NCI-H748 (cell line): ENCODE measurements around the gene PNLIPRP3.
A peak's percentile ranks its signal among the peaks of the same experiment; 100 is the strongest.

Experiments
- DNase-seq: peaks from one replicate; lab custom pipeline; 2025; ENCODE audit not compliant: unreplicated experiment; lab: John Stamatoyannopoulos, UW

PNLIPRP3 gene

DNA sequence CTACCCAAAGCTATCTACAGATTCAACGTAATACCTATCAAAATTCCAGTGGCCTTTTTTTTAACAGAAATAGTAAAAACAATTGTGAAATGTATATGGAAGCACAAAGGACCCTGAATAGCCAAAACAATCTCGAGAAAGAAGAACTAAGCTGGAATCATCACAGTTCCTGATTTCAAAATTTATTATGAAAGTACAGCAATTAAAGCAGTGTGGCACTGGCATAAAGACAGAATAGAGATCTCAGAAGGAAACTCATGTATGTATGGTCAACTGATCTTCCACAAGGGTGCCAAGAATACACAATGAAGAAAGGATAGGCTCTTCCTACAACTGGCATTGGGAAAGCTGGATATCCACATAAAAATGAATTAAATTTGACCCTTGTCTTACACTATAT is 23.2 kb downstream of the PNLIPRP3 start:
- DNase-seq, result no peak

DNA sequence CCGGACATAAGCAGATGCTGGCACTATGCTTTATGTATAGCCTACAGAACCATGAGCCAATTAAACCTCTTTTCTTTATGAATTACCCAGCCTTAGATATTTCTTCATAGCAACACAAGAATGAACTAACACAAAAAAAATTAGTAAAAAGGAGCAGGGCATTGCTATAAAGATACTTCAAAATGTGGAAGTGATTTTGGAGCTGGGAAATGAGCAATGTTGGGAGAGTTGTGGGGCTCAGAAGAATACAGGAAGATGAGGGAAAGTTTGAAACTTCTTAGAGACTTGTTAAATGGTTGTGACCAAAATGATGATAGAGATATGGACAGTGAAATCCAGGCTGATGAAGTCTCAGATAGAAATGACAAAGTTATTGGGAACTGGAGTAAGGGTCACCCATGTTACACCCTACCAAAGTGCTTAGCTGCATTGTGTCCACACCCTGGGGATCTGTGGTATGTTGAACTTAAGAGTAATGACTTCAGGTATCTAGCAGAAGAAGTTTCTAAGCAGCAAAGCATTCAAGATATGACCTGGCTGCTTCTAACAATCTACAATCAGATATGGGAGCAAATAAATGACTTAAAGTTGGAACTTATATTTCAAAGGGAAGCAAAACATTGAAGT is 24.2 kb downstream of the PNLIPRP3 start:
- DNase-seq, result no peak

DNA sequence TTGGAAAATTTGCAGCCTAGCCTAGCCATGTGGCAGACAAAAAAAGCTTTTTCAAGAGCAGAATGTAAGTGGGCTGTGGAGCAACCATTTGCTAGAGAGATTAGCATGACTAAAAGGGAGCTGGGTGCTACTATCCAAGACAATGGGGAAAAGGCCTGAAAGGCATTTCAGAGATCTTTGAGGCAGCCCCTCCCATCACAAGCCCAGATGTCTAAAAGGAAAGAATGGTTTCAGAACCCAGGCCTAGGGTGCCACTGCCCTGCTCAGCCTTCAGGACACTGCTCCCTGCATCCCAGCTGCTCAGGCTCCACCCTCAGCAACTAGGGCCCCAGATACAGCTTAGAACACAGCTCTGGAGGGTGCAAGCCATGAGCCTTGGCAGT is 24.7 kb downstream of the PNLIPRP3 start:
- DNase-seq, result peak; percentile 0

DNA sequence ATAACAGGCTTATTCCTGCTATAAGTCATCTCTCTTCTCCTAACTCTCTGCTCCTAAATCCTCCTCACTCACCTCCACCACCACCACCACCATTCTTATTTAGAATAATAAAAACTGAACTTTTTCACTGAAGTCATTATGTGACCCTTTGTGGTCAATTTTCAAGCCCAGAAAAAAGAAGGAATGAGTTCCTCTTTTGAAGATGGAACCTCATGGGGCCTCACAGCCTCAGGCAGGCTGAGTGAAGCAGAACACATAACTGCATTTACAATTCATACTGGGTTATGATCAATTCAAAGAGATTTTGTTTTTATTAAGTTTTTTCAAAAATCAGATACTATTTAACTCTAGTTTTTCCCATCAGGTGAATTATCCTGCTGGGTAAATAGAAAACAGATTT is 29.8 kb downstream of the PNLIPRP3 start:
- DNase-seq, result no peak

DNA sequence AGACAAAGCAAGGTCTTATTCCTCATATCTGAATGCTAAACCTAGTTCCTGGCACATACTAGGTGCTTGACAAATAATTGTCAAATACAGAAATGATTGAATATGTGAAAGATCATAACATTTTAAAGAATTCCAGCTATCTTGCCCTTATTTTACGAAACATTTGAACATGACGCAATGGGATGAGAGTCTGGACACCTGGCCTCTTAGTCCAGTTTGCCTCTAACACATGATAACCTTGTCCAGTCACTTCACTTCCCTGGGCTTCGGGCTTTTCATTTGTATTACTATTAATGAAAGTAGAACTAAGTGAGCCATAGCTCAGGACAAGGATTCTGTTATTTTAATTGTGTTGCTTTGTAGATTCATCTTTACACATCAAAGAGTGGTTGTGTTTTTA is 32.6 kb downstream of the PNLIPRP3 start:
- no peak for DNase-seq

DNA sequence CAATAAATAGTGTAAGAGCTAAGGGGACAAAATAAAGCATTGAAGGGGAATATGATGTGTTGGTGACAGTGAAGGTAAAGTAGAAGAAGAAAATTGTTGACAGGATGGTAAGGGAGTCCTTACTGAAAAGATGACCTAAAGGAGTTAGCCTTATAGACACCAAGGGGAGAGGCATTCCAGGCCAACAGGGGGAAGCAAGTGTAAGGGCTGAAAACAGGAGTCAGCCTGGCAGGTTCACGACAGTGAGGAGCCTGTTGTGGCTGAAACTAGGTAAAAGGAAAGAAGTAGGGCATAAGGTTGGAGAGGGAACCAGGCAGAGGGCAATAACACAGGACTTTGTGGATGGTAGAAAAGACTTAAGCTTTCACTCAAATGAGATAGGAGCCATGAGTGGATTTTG is 34.0 kb downstream of the PNLIPRP3 start:
- DNase-seq, result no peak

DNA sequence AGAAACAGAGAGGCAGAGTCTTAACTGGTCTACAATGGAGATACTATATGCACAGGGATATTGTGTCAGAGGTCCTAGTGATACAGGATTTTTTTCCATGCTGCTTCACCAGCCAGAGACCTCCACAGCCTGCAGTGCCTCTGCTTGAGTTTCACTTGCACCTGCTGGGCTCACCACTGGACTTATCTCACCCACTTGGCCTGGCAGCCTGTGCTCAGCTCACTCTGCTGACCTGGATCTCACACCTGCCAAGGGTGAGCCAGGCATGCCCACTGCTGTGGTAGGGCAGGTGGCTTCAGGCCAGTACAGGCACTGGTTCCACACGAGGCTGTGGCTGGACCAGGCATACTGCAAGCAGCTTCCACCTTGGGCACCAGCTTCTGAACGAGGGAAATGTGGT is 36.6 kb downstream of the PNLIPRP3 start:
- no peak for DNase-seq

DNA sequence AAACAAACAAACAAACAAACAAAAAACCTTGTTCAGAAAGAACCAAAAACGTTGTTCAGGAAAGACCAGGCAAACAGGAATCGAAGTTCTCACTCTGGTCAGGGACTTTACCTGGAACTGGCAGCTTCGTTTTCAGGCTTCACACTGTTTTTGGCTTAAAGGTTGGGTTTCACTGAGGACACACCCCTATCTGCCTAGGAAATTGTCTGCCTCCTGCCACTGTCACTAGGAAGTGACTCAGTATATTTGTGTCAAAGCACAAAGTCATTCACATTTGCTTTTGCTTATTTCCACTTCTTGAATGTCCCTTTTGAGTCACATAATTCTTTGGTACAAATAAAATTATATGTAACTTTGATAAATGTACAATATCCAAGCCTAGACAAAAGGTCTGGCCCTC is 37.9 kb downstream of the PNLIPRP3 start:
- DNase-seq, result no peak

DNA sequence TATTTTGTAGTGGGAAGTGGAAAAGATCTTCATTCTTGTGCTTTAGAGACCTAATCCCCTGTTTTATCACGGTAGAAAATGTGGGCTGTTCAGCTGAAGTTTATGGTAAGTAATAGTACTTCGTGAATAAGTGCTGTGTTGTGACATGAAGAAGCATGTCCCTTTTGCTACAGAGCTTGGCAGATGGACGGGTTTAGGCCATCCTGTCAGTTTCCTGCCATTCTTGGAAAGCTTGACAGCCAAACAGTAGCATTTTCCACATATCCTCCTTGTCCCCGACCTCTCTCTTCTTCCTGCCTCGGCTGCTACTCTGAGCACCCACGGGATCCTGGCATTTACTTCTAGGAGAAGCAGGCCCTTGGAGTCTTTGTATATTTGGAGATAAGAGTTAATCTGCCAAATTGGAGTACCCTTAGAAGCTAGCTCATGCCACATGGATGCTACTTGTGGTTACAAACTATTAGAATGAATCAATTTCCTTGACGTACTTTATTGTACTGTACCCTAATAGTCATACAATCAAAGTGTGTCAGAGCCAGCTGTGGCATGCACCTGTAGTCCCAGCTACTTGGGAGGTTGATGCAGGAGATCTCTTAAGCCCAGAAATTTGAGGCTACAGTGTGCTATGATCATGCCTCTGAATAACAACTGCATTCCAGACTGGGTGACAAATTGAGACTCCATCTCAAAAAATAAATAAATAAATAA is 39.2 kb downstream of the PNLIPRP3 start:
- no peak for DNase-seq

DNA sequence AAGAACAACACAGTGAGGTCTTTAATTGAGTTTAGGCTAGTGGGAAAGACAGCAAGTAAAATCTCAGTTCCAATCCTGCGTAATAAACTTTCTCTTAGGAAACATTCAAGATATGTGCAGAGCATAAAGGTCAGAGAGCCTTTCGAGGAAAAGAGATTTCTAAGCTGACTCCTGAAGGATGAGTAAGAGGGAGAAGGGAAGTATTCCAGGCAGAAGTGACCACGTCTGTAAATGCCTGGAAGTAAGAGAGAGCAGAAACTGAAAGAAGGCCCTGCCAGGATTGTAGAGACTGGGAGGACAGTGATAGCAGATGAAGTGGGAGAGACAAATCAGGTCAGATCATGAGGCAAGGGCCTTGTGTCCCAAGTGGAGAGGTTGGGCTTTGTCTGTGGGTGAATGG is 41.8 kb downstream of the PNLIPRP3 start:
- DNase-seq, result no peak

DNA sequence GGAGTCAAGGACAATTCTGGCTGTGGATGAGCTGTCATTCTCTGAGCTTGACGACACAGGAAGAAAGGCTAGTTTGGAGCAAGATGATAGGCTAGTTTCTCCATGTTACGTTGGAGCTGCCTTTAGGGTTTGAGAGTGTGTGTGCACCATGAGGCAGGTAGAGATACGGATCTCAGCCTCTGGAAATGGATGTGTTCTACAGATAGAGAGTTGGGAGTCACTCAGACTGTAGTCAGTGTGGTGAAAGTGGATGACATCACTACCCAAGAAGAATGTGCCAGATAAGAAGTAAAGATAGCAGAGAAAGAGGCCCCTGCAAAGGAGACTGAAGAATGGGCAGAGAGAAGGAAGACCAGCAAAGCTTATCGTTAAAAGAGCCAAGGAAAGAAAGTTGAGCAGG is 42.4 kb downstream of the PNLIPRP3 start:
- DNase-seq, result no peak

DNA sequence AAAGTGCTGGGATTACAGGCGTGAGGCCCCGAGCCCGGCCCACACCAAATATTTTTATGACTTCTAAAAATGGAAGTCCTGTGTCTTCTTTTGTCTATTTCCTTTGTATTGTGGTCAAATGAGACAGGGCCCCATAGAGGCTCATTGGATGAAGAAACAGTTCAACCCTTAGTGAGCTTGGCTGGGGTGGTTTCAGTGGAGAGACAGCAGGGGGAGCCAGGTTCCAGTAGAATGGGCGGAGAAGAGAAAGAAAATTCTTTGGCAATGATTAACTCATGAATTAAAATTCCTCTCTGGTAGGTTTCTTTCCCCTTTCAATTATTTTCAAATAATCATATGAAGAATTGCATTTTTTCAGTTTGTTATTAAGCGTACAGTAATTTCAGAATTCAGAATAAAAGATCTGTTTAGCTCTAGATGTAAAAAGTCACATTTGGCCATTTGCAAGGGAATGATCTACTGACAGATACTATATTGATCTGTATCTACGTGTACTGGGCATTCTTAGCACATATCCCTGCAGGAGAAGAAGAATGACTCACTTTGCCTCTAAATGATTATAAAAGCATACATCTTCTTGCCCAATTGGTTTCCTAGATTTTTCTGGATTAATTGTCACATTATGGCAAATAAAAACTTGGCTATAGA is 43.2 kb downstream of the PNLIPRP3 start:
- peak; percentile 1 for DNase-seq

DNA sequence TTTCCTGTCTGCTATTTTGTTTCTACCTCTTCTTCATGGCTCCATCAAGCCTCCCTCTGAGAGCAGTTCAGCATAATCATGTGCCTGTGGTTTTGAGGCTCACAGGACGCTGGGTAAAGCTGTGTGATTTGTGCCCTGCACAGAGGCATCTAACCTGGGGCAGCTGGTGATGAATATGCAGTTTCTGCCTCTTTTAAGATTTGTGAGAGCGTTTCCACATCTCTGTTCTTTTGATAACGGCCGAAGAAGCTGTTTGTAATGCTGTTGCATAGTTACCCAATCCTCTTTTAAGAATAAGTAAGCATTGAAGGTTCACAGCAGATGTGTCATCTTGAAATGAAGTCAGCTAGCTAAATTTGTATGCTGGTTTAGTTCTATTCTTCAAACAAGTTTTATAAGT is 45.2 kb downstream of the PNLIPRP3 start:
- no peak for DNase-seq

DNA sequence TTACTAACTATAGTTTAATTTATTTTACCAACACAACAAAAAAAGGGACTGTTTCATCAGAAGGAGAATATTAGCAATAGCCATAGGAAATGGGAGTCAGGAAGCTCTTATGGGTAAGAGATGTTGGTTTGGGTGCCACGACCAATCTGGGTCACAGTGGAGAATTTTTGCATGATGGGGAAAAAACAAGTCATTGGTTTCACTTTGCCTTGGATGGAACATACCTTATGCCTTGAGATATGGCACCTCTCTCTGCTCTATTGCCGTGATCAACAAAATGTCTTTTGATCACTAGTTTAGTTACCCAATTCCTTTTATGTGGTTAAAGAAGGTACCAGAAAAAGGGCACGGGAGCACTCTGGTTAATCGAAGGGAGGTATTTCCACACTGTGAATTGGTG is 48.2 kb downstream of the PNLIPRP3 start:
- no peak for DNase-seq

DNA sequence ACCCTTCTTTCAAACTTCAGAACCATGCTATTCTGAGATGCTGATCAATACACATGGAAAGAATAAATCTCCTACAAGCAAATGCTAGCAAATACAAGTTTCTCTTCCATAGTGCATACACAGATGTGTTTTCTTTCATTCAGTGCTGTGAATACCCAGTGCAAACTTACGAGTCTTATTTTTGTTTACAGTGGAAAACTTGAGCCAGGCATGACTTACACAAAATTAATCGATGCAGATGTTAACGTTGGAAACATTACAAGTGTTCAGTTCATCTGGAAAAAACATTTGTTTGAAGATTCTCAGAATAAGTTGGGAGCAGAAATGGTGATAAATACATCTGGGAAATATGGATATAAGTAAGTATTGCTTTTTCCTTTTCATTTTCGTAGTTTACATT is 48.8 kb downstream of the PNLIPRP3 start:
- DNase-seq, result no peak

DNA sequence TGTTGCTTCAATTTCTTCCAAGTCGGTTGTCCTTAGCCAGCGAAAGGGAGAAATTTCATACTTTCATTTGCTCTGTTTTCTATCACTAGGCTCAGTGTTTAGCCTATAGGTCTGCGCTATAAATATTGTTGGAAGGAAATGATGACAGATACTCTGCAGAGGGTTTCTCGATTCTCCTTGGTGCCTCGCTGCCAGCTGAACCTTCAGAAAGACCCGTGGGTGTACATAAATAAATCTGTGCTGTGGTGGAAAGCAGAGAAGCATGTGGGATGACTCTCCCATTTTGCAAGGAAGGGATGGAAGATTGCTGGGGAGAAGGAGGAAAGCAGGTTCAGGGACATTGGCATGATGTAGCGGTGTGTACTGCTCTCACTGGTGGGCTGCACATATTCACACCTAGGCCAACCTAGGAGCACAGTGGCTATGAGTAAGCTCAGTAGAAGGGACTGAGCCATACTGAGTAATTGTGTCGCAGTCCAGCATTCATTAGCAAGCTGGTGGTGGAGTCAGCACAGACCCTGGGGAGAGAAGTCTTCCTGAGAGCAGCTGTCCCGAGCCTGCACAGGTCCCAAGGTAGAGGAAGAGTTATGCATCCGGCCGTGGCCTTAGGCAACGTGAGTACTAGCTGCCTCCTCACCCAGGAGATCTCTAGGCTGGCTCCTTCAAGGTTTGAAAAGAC is 50.5 kb downstream of the PNLIPRP3 start:
- DNase-seq, result no peak

DNA sequence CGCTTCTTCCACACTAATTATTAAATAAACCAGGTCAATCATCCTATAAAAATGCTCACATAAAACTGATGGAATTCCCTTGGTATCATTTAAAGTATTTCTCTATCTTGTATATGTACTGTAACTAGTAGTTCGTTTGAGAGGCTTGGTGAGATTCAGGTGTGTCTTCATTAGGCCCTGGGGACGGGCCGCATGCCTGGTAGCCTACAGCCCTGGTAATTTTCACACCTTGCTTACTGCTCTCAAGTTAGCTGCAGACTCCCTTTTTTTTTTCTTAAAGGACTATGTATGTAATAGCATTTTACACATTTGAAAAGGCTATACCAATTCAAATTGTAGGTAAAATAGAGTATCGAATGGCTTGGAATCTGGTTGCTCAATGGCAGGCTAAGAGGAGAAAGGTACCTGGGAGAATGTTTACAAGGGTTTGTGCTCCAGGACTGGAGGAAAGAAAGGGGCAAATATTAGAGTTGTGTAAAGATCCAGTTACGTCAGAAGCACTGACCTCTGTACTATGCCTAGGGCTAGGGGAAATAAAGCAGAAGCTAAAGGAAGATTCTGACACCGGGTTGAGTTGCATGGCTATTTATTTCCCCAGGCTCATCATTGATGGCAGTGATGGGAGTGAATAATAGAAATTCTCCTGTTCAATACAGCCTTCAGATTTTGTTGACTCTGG is 59.3 kb downstream of the PNLIPRP3 start:
- no peak for DNase-seq

DNA sequence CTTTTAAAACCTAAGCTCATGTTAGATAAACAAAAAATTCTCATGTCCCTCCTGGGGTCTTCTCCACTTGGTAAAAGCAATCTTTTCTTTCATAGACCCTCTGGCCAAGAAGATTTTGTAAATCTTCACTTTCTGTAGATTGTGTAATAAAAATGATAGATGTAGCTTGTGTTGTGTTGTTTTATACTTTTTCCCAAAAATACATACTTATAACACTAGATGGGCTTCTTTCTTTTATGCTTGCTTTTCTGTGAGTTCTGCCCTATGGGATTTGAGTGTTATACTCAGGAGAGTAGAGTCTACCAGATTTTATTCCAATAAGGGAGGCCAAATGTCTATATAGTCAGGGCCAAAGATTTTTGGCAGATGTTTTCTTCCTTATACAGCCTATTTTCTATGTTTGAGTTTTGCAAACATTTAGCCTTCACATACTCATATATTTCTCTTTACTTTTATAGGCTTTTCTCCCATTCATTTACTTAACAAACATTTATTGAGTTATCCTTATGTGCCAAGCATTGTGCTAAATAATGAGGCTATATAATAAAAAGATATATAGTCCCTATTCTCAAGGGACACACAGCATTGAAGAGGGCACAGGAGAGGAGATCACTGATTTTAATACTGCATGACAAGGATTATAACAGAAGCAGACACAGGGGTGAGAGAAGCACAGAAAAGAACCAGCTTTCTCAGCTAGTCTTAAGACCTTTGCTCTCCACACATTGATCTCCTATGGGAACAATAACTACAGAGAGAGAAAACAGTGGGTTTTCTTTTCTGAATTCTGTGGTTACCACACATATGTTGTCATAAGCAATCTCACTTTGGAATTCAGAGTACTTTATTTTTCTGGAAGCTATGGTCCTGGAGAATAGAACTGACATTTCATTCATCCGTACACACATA is 60.1 kb downstream of the PNLIPRP3 start:
- no peak for DNase-seq

DNA sequence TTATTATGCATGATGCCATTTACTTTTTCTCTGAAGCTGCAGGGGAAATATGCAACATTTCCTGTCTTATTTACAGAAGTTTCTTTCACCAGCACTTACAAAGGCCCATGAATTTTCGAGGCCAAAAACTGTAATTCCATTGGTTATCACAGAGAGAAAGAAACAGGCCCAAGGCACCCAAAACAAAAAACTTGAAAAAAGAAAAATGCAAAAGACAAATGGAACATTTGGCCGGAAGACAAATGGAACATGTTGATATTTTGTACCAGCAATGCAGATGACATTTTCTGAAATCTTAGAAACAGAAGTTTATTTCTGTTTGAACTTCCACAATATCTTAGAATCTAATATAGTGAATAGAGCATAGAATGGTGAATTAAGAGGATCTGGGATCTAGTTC is 61.8 kb downstream of the PNLIPRP3 start:
- DNase-seq, result no peak

DNA sequence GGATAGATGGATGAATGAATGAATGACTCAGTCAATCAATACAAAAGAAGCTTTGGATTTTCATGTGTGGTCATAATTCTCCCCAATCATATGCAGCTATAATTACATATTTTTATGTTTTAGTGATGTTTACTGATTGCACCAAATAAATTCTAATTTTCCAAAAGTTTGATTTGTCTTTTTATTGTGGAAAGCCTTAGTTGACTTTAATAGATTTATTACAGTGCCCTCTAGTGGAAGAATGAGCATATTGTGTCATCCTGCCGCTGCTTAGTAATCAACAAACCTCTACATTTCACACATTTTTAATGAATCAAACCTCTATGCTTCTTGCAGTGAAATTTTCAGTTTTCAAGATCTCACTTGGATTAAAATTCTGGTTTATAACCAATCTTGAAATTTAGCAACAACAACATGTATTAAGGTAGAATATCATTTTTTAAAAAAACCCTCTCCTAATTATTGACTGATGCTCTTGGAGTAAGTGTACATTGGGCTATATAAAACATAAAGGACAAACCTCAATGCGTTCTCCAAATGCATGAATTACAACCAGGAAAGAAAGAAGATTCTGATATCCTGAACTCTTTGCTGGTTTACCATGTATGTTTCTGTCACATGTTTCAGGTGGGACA is 62.5 kb downstream of the PNLIPRP3 start:
- peak; percentile 13 for DNase-seq
